VCaP (cell line): ENCODE measurements around the gene CH25H.
"Not testable (repeated sequence)": the region's sequence is repeated elsewhere in the genome, so short reads cannot be mapped to it uniquely, and the experiment has no call there.

ENCODE experiments used
- H3K27ac ChIP-seq: fragments of 450-650 bp; 2 replicates; pipeline ENCODE4 v1.5.1; 2017
- TF ChIP-seq, protein P1 (sequence below): fragments of 450-650 bp; conservative IDR thresholded peaks from 2 replicates; pipeline ENCODE4 v1.5.1; 2017; ENCODE audit warnings: mild to moderate bottlenecking, moderate library complexity

Gene CH25H, protein sequence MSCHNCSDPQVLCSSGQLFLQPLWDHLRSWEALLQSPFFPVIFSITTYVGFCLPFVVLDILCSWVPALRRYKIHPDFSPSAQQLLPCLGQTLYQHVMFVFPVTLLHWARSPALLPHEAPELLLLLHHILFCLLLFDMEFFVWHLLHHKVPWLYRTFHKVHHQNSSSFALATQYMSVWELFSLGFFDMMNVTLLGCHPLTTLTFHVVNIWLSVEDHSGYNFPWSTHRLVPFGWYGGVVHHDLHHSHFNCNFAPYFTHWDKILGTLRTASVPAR

DNA sequence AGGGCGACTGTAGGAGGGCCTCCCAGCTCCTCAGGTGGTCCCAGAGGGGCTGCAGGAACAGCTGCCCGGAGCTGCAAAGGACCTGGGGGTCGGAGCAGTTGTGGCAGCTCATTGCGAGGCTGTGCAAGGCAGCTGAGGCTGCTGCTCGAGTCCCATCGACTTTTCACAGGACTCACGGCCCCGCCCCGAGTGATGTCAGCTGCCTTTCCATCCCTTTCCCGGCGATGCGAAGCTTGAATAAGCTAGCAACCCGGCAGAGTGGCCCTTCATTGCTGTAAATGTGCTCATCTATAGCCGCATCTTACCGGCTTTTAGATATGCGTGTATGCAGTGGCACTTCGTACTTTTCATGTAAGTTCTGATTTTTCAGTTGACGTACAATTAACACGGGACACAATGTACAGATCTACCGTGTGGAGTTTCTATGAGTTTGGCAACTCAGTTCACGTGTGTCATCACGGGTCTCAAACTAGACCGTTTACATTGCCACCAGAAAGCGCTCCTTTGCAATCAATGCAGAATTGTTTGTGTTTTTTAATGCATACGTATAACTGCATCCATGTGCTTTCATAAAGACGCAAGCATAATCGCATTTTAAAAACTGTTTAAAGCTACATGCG, at the start of gene CH25H:
TSS of gene CH25H (minus strand) at position 137 of the 620 bp plus-strand sequence. CDS start at position 112, 25 bp downstream.
- H3K27ac ChIP-seq: peak within 1 kb of the TSS; percentile 20; the same call in 1 of the 2 replicates
- TF ChIP-seq, protein P1, sequence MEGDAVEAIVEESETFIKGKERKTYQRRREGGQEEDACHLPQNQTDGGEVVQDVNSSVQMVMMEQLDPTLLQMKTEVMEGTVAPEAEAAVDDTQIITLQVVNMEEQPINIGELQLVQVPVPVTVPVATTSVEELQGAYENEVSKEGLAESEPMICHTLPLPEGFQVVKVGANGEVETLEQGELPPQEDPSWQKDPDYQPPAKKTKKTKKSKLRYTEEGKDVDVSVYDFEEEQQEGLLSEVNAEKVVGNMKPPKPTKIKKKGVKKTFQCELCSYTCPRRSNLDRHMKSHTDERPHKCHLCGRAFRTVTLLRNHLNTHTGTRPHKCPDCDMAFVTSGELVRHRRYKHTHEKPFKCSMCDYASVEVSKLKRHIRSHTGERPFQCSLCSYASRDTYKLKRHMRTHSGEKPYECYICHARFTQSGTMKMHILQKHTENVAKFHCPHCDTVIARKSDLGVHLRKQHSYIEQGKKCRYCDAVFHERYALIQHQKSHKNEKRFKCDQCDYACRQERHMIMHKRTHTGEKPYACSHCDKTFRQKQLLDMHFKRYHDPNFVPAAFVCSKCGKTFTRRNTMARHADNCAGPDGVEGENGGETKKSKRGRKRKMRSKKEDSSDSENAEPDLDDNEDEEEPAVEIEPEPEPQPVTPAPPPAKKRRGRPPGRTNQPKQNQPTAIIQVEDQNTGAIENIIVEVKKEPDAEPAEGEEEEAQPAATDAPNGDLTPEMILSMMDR: no peak

DNA sequence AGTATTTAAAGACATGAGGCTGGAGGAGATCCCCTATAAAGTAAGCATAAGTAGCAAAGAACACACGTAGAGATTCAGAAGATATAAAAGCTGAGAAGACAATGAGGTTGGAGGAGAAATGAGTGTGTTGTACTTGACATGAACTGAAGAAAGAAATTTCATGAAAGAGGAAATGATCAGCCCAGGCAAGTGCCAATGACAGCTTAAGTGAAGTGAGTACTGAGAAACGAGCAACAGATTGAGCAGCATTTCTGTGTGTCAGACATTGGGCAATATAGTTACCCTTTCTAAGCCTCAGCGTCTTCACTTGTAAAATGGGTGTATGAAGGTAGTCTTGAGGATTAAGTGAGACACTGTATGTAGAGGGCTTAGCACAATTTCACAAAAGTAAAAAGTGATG, 49.2 kb upstream of the CH25H start:
- no peak overlapping the region for H3K27ac ChIP-seq
- TF ChIP-seq, protein P1: no peak

DNA sequence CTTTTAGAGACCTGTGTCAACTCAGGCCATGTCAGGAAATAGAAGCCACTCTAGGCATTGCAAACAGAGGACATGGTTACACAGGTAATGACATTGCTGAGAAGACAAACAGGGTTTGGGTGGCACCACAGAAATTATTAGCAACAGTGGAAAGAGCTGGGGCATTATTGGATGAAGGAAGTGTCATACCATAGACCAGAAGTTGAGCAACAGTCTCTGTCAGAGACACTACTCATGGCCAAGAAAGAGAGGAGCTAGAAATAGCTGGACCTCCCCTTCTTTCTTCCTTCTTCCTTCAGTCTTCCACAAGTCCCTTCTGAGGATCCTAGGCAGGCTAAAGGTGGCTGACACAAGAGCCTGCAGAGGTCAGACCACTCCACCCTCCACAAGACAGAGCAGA, 48.7 kb upstream of the CH25H start:
- no peak overlapping the region for H3K27ac ChIP-seq
- TF ChIP-seq, protein P1: no peak

DNA sequence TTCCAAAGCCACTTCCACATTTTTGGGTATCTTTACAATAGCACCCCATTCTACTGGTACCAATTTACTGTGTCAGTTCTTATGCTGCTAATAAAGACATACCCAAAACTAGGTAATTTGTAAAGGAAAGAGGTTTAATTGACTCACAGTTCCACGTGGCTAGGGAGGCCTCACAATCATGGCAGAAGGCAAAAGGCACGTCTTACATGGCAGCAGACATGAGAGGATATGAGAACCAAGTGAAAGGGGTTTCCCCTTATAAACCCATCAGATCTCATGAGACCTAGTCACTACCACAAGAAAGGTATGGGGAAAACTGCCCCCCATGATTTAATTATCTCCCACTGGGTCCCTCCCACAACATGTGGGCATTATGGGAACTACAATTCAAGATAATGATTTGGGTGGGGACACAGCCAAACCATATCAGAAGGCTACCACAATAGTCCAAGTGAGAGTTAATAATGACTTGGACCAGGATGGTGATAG, 48.0 kb upstream of the CH25H start:
- not testable (repeated sequence) for H3K27ac ChIP-seq

DNA sequence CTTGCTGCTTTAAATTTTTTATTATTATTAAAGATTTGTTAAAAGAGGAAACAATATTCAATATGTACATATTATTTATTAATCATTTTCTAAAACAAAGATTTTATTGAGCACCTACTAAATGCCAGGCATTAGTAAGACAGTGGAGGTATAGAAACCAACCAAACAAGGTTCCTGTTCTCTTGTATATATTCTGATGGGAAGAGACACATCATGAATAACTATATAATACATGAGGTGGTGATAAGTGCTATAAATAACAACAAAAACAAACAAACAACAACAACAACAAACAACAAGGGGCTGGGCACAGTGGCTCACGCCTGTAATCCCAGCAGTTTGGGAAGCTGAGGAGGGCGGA, 45.1 kb upstream of the CH25H start:
- peak overlapping the region; percentile 70; the same call in 1 of the 2 replicates for H3K27ac ChIP-seq
- TF ChIP-seq, protein P1: no peak

DNA sequence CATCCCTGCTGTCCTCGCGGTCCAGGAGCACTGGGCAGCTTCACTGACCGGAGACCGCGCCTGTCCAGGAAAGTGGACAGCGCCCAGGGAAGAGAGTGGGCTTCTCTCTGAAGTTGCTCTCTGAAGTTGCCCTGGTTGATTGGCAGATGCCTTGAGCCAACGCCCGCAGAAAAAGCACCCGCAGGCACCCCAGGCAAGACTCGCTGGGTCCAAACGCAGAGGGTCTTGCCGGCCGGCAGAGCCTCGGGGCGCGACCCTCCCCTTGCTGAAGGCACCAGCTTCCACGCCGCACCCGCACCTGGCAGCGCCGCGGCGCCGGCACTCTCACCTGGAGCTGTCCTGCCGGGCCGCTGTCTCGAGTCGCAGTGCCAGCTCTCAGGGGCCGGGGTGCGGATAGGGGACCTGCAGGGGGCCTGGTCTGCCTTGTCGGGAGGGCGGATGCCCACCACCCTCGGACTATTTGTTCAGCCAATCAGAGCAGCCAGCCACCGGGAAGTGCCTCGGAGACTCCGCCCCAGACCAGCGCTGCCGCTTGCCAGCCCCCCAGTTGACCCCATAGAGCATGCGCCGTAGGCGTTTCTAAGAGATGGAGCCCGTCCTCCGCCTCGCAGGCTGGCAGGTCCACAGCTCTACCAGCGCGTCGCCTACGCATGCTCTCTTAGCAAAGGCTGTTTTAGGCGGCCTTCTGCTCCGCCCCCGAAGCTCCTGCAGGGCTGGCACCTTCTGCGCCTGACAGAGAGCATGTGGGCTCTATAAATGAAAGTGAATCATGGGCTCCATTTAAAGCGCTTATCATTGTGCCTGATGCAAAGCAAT, 44.5 kb upstream of the CH25H start, which contains the start of gene LIPA:
TSS of gene LIPA (minus strand) at position 367 of the 816 bp plus-strand sequence. CDS start 4,127 bp downstream, outside the sequence.
- TF ChIP-seq, protein P1: no peak
- H3K27ac ChIP-seq: peak within 1 kb of the TSS; percentile 70

DNA sequence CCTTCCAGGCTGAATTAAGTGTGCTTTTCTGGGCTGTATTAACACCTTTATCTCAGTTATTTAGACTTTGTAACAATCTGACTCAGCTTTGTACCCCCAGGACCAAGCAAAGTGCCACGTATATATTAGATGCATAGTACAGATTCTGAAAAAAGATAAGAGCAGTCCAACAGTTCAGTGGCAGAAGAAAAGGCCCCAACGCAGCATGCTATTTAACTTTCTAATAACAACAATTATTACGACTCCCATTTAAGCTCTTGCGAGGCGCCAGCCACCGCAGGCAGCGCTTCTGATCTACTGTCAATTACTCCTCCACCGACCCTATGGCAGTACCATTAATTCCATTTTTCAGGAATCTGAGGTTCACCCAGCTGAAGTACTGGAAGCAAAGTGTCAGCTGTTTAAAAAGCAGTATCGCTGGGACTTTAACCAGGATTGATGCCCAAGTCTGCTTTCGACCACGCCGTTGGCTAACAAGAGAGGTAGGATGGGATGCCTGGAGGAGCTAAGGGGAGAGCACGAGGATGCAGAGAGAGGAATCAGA, 43.8 kb upstream of the CH25H start:
- TF ChIP-seq, protein P1: no peak
- H3K27ac ChIP-seq: peak overlapping the region; percentile 70
